NCI-H460 (cell line): Measurements from ENCODE around the gene GPR137C. TPM values are rescaled to one million over a fixed set of nuclear protein-coding genes. Genes with fewer than 3 reads are reported as not detected.
A peak's percentile ranks its signal among the peaks of the same experiment; 100 is the strongest.
"Not testable (repeated sequence)": the region's sequence is repeated elsewhere in the genome, so short reads cannot be mapped to it uniquely, and the experiment has no call there.

ENCODE experiments used
- DNase-seq: peaks from one replicate; pipeline ENCODE4 v3.0.0-alpha.2; 2016; ENCODE audit warnings: low read depth; ENCODE audit errors: extremely low read depth
- total RNA-seq: library from RNA; depleted of rRNA; stranded (reverse); fragments of >200 nt; shearing (Covaris generic); gene quantifications from 2 replicates; pipeline ENCODE4 v1.2.3, GENCODE V29; 2014

Gene GPR137C
- total RNA-seq, 1 experiment from 2014 or later: not detected

GRCh38 chr14:52558688-52559087 lies 6.1 kb downstream of the GPR137C start:
- no peak for DNase-seq

GRCh38 chr14:52563120-52563519 lies 10.5 kb downstream of the GPR137C start:
- DNase-seq: no peak

DNA sequence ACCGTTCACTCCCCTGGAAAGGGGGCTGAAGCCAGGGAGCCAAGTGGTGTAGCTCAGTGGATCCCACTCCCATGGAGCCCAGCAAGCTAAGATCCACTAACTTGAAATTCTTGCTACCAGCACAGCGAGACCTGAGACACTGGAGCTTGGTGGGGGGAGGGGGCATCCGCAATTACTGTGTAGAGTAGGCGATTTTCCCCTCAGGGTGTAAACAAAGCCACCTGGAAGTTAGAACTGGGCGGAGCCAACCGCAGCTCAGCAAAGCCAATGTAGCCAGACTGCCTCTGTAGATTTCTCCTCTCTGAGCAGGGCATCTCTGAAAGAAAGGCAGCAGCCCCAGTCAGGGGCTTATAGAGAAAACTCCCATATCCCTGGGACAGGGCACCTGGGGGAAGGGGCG lies 15.8 kb downstream of the GPR137C start:
- not testable (repeated sequence) for DNase-seq

GRCh38 chr14:52575858-52576257 lies 23.2 kb downstream of the GPR137C start:
- DNase-seq: no peak

DNA sequence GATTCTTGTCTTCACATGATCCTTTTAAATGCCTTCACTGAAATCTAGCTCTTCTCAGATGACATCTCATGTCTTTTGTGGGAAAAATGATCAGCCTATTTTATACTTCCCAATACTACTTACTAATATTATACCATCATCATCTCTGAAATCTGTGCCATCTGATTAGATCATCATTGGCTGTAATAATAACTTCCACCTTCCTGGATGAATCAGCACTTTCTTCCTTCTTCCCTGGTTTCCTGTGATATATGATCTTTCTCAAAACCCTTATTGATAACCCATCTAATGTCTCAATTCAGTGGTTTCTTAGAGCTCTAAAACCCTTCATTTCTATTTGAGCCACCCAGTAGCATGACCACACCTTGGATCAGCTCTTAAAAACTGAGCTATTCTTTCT lies 30.9 kb downstream of the GPR137C start:
- DNase-seq: no peak

DNA sequence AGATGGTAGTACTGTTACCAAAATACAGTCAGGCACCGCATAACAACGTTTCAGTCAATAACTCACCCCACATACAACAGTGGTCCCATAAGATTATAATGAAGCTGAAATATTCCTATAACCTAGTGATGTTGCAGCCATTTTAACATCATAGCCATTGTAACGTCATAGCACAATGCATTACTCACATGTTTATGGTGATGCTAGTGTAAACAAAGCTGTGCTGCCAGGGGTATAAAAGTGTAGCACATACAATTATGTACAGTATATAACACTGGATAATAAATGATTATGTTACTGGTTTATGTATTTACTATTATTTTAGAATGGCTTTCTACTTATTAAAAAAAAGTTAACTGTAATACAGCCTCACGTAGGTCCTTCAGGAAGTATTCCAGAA lies 37.0 kb downstream of the GPR137C start:
- DNase-seq: no peak

- DNase-seq: no peak
These were observed 37.7 kb downstream of the GPR137C start for GRCh38 chr14:52590318-52590717.

DNA sequence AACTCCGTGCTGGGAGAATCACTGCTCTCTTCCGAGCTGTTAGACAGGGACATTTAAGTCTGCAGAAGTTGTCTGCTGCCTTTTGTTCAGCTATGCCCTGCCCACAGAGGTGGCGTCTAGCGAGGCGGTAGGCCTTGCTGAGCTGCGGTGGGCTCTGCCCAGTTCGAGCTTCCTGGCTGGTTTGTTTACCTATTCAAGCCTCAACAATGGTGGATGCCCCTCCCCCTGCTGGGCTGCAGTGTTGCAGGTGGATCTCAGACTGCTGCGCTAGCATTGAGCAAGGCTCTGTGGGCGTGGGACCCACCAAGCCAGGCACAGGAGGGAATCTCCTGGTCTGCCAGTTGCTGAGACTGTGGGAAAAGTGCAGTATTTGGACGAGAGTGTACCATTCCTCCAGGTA lies 43.7 kb downstream of the GPR137C start:
- no peak for DNase-seq

DNA sequence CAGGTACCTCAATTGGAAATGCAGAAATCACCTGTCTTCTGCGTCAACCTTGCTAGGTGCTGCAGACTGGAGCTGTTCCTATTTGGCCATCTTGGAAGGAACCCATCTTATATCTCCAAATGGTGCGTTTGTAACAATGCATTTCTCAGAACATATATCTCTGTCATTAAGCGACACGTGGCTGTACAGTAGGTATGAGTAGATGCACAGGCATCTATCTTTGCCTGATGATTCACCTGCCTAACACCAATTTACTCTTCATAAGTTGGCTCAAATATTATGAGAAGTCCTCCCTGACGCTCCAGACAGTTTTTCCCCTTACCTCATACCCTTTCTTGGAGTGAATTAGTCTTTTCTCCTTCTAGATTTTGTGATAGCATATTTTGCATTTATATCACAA lies 44.2 kb downstream of the GPR137C start:
- no peak for DNase-seq

- no peak for DNase-seq
These were observed 45.9 kb downstream of the GPR137C start for GRCh38 chr14:52598568-52598967.

- no peak for DNase-seq
These were observed 47.3 kb downstream of the GPR137C start for GRCh38 chr14:52599974-52600373.

GRCh38 chr14:52602131-52602530 lies 49.5 kb downstream of the GPR137C start:
- no peak for DNase-seq

GRCh38 chr14:52607061-52607460 lies 54.4 kb downstream of the GPR137C start:
- no peak for DNase-seq

DNA sequence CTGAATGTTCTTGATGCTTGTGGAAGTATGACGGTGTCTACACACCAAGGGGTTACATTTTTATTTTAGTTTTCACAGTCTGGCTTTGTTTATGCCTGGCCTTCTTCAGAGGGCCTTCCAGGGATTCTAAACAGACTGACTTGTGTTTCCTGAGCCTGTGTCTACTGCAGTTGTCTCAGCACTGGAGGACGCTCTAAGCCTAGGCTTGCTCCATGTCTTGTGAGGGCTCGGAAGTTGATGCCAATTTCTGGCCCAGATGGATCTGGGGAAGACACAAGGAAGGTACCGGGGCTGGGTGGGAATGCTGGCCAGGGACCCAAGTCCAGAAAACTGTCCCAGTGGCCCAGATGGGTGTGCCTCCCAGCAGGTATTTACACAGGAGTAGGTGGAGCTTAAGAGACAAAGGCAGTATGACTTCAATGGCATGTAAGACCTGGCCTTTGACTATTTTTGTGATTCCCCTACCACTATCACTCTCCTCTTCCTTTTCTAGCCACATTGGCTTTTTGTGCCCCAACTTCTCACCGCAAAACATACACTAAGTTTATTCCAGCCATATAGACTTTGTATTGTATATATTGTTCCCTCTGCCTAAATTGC lies 56.9 kb downstream of the GPR137C start:
- no peak for DNase-seq

- no peak for DNase-seq
These were observed 57.6 kb downstream of the GPR137C start for GRCh38 chr14:52610187-52610586.

GRCh38 chr14:52618602-52619001 lies 66.0 kb downstream of the GPR137C start:
- DNase-seq: no peak

- DNase-seq: no peak
These were observed 67.1 kb downstream of the GPR137C start for GRCh38 chr14:52619687-52620086.

DNA sequence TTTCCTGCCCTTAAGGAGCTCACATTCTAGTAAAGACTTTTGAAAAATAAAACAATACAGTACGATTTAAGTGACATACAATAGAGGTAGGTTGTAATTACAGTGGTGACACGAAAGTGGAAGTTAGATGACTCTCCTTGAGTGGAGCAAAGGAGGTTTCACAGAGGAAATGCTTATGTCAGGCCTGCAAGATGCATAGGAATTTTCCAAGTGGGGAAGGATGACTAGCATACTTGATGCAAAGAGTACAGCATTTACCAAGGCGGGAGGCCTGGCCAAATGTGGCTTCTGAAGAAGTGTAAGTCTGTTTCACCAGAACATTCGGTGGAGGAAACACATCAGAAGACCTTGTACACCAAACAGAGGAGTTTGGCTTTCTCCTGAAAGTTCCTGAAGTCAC lies 87.5 kb downstream of the GPR137C start:
- no peak for DNase-seq

- no peak for DNase-seq
These were observed 89.1 kb downstream of the GPR137C start for GRCh38 chr14:52641745-52642144.

GRCh38 chr14:52649511-52649910 lies 96.9 kb downstream of the GPR137C start:
- DNase-seq: no peak

- peak; percentile 29 for DNase-seq
These were observed 98.1 kb downstream of the GPR137C start for GRCh38 chr14:52650774-52651173.

- DNase-seq: no peak
These were observed 104.3 kb downstream of the GPR137C start for GRCh38 chr14:52656905-52657304.

- DNase-seq: no peak
These were observed 107.7 kb downstream of the GPR137C start for GRCh38 chr14:52660325-52660724.
